Smooth muscle cell of the brain vasculature (primary cell): ENCODE data around the gene MLX.
"Not testable (repeated sequence)": the region's sequence is repeated elsewhere in the genome, so short reads cannot be mapped to it uniquely, and the experiment has no call there.

Experiments
- DNase-seq: peaks from one replicate; pipeline ENCODE4 v3.0.0-alpha.2; 2012; ENCODE audit warnings: low read depth, low spot score

Gene MLX

DNA sequence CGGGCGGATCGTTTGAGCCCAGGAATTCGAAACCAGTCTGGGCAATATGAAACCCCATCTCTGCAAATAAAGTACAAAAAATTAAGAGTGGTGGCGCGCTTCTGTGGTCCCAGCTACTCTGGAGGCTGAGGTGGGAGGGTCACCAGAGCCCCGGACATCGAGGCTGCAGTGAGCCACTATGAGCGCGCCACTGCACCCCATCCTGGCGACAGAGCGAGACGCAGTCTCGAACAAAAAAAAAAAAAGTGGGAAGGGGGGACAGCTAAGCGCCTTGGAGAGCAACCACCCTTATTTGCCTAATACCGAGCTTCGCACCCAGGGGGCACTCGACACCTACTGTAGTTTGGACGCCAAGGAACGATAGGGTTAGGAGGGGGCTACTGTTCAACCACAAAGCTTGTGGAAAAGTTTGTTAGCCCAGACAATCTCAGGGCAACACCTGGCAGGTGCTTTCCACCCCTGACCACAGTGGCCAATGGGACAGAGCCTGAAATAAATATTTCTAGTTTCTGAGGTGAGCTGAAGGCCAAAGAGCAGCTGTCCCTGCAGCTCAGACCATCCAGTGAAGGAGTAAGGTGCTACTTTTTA, 11.5 kb downstream of the MLX start:
- DNase-seq, result peak; percentile 43

DNA sequence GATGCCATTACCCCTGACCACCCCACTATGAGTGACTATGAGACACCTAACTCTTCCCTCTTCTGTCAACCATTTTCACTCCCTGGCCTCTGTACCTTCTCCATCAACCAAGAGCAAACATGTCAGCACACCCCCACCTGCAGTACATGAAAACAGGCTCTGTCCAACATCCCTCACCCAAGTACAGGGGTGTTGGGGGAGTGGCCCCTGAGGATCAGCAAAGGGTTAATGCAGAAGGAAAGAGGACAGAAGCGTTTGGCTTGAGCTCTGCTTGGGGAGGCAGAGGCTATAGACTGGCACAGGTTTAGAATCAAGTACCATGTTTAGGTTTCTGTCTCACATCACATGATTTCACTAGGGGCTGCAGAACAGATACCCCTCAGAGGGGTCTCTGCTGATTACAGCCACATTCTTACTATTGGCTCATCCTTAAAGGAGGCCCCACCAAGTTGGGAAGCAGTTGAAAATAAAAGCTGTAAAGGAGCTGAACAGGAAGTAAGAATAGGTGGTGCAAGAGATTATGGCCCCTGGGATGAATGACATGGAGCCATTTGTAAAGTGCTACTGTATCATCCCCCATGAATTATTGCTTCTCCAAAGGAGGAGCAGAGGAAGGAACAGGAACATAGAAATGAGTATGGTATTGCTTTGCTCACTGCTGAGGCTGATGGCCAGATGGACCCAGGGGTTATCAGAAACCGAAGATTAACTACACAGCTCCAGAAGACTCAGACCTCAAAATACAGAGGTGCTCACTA, 13.1 kb downstream of the MLX start:
- no peak for DNase-seq

DNA sequence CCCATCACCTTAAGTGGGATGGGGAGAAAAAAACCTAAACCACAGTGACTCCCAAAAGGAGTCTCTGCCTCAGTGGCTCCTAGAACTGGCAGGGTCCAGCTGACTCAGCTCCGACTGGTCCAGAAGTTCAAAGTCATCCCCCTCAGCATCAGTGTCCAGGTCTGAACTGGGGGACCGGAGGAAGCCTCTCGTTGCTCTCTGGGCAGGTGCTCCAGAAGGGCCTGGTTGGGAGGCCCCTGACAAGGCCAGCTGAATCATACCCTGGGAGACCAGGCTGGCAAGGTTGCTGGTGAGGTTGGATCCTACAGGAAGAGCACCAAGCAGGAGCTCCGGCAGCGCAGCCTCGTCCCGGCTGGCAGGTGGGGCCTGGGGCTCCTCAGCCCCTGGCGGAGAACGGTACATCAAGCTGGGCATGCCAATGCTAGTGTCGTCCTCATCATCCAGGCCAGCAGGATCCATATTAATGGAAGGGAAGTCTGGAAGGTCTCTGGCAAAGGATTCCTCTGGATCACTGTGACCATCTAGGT, 14.9 kb downstream of the MLX start:
- no peak for DNase-seq

DNA sequence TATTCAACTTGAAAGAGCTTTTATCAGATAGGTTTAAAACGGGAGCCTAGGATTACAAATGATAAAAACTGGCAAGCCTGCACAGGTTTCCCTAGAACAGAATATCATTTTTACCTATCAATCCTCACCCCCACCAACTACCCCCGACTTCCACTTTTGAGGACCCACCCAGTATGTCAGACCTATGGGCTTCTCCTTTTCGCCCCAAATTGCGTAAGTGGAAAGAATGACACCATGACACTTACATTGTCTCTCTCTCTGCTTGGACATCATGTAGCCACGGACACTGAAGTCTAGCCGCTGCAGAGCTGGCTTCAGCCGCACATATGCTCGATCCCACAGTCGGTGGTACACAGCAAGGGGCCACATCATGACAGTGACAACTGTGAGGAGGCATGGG, 18.0 kb downstream of the MLX start:
- DNase-seq, result no peak

DNA sequence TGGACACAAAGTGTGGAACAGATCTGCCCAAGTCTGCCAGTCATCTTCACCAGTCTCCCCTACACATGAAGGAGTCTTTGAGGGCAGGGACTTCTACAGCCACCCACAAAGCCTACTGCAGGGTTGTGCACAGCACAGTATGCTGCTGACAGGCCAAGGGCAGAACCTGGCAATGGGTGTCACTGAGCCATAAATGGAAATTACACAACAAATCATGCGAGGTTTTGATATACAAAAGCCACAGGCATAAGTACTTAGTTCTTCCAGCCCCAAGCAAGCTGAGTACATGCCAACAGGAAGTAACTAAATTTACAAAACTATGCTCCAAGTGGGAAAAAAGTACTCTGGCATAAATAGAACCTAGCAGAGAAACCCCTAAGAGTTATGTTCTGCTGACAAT, 18.5 kb downstream of the MLX start:
- DNase-seq, result no peak

DNA sequence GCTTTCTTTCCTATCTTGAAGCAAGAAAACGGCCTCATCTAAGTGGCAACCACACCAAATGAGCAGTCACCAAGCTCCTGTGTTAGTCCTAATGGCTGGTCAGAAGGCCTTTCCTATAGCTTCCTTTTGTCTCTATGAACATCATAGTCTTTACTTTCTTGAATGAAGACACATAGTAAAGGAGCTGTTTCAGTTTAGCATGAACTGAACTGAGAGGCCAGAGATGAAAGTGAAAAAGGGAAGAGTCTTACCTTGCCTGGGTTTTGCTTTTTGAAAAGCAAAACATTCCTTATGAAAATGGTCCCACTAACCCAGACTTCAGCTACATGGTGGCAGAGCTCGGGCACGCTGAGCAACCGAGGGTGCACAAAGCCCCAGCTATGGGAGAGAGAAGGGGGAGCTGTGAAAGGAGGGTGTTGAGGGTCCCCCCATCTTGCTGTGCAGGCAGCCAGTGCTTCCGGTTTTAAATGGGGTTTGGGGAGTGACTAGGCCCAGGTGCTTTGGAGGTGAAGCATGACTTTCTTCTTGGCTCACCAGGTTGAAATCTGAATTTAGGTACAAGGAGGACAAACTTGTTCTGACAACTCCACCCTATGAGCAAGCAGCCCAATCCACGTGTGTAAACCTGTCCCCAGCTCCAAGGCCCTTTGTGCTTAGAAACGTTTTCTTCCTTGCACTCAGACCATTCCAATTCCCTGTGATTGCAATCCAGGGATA, 19.8 kb downstream of the MLX start:
- no peak for DNase-seq

DNA sequence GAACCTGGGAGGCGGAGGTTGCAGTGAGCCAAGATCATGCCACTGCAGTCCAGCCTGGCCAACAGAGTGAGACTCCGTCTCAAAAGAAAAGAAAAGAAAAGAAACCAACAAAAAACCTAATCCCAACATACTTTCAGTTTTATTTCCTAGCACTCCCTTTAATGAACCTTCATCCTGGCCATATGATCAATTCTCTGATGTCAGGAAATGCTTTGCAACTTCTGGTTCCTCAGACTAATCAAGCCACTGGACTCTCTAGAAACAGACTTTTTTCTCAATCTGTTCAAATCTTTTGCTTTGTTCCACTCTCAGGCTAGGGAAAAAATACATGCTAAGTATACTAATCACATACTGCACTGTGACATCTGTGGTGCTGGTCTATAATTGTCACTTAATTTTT, 24.0 kb downstream of the MLX start:
- DNase-seq, result no peak

DNA sequence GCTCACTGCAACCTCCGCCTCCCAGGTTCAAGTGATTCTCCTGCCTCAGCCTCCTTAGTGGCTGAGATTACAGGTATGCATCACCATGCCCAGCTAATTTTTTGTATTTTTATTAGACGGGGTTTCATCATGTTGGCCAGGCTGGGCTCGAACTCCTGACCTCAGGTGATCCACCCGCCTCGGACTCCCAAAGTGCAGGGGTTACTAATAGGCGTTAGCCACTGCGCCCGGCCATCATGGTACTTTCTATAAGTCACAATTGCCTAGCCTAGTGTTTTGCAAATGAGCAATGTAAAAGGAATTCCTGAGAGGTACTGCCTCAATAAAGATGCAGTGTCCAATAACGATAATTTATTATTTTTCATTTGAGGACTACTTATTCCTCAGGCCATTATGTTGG, 24.5 kb downstream of the MLX start:
- DNase-seq, result no peak

DNA sequence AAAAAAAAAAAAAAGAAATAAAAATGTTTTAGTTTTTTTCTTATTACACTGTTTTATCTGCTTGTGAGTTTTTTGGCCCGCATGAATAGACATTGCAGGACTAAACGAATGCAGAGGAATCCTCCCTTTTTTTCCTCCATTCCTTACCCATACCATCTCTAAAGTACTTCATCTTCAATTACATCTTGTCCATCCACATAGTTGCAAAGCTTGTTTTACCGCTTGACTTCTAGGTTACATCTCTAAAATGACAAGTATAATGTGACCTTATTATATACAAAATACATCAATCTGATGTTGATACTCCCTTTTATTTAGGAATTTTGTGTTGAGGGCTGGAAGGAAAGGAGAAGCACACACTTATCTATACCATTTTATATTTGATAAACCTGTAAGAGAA, 29.5 kb downstream of the MLX start:
- no peak for DNase-seq

DNA sequence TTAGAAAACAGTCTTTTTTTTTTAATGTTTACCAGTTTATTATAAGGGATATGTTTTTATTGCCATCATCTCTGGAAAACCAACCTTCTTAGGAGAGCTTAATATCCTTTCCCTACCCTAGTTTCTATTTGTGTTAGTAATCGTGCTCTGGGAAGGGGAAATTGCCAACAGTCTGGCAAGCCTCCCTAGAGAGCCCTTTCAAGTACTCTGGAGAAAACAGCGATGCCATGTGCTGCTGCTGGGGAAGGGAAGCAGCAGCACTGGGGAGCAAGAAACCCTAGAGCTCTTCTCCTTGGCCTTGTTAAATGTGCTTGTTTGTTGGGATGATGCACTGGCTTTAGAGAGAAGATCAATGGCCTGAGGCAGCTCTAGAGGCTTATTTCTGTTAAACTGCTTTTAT, 32.0 kb downstream of the MLX start:
- DNase-seq, result no peak

DNA sequence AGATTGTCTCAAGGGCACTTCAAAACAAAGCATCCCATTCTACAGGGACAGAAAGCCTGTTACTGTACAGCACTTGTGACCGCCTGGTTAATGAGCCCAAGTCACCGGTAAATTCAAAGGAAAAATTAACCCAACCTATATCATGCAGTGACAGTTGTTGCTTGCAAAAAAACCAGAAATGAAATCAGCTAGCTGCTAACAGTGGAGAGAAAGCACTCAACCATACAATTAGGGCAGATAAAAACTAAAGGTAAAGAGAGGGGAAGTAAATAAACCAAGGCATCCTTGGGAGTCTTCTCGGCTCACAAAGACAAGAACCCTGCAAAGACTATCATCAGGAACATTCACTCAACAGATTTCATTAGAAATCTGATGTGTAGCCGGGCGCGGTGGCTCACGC, 36.4 kb downstream of the MLX start:
- DNase-seq, result no peak

DNA sequence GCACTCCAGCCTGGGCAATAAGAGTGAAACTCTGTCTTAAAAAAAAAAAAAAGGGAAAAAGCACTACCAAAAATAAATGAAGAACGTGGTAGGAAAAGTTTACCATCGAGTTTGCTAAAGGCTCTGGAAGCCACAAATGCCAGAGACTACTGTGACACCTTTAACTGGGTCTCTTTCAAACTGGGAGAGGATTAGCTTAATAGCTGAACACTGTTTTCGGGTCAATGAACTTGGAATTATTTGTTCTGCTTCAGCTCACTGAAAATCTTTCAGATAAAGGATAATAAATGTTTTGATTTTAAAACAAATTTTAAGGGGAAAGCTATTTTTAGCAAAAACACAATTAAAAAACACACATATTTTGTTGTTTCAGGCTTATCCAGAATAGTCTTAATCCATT, 40.9 kb downstream of the MLX start:
- DNase-seq, result no peak

DNA sequence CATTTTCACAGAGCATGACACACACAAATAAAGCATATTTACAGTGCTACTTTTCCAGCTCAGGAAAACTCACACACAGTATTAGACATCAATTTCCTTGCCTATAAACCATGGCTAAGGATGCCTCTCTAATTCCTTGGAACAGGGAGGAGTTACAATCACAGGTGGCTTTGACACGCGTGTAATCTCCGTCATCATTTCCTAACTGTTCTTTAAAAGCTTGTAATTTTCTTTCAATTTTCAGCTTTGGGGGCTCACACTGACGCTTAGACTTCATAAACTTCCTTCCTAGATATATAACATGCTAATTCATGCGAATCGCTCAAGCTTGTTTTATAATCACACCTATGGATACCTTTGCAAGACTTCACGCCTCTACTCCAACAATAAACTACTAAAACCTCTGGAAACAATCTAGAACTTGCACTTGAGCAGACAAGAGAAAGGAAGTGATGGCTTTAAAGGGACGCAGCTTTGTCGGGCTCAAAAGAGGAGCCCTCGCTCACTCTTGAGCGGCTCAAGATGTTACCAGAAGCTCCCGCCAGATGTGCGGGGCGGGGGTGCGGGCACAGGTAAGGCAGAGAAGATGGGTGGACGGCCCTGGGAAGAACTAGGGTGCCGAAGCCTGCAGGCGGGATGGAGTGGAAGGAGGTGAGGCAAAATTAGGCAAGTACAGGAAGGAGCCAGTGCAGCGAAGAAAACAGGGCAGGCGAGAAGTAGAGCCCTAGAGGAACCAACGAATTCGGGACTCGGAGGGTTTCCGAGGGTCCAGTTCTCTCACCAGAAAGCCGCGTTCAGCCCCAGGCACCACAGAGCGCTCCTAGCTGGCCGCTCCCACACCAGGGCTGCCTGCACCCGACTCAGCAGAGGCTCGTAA, 41.6 kb downstream of the MLX start:
- no peak for DNase-seq

DNA sequence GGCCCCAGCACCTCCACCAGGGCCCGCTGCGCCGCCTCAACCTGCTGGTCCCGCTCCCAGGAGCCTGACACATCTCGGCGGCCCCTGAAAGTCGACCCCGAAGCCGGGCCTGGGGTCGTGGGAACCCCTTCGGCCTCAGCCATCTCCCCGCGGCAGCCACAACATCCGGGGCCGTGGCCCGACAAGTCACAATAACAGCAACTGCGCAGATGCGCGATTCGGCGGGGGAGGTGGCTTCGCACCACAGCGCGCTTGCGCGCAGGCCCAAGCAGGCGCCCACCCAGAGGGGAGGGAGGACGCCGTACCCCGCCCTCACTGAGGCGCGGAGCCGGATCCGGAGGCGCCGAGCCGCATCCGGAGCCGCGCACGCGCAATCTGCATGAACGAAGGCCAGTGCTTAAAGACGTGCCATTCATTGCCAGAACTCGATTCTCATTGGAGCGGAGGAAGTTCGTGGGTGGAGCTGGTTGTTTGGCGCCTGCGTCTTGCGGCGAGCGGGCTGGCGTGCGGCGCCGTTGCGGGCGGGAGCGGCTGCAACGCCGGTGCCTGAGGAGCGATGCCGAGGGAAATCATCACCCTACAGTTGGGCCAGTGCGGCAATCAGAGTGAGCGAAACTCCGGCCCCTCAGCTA, 42.4 kb downstream of the MLX start, which contains the start of the genes RETREG3 and TUBG1:
RETREG3 (minus strand) TSS at position 193 of the 632 bp plus-strand sequence; CDS start at position 143, 50 bp downstream.
TUBG1 (plus strand) TSS at position 502 of the 632 bp plus-strand sequence; CDS start at position 557, 55 bp downstream.
- DNase-seq, result peak; percentile 99

DNA sequence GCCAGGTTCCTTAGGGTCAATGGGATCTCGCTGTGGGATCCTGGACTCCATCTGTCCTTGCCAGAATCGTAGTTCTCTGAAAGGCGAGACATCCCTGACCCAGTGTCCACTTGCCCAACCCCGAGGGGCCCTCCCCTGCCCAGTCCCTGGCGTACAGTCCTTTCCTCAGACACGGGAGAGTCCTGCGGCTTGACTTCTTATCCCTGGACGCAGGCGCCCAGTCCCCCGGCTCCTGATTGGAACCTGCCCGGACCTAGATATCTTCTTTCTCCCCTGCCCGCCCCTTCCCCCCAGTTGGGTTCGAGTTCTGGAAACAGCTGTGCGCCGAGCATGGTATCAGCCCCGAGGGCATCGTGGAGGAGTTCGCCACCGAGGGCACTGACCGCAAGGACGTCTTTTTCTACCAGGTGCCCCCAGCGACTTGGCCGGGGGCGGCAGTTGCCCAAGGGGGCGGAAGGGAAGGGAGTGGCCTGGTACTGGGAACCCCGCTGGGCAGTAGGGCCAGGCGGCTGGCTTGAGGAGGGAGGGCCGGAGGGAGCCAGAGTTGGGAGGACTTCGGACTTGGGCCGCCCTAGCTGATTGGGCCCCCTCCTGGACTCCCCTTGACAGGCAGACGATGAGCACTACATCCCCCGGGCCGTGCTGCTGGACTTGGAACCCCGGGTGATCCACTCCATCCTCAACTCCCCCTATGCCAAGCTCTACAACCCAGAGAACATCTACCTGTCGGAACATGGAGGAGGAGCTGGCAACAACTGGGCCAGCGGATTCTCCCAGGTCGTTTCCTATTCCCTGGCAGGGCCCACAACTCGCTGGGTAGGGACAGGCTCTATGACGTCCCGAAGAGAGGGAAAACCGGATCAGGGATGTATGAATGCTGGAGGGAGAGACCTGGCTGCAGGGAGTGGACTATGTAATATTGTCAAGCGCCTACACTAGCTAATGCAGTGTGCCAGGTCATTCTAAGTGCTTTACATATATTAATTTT, 43.2 kb downstream of the MLX start:
- not testable (repeated sequence) for DNase-seq

DNA sequence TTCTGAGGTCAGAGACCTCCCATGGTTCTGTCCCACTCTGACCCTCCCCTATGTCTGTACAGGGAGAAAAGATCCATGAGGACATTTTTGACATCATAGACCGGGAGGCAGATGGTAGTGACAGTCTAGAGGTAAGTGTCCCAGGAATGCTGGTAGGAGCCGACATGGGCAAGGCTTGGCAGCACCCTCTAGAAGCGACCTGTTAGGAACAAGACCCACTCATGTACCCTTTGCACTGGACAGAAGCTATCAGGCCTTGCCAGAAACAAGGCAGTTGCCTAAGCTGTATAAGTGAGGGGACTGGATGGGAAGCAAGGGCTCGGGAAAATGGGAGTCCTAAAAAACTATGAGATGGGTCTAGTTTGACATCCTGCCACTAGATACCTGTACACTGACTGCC, 45.1 kb downstream of the MLX start:
- no peak for DNase-seq

DNA sequence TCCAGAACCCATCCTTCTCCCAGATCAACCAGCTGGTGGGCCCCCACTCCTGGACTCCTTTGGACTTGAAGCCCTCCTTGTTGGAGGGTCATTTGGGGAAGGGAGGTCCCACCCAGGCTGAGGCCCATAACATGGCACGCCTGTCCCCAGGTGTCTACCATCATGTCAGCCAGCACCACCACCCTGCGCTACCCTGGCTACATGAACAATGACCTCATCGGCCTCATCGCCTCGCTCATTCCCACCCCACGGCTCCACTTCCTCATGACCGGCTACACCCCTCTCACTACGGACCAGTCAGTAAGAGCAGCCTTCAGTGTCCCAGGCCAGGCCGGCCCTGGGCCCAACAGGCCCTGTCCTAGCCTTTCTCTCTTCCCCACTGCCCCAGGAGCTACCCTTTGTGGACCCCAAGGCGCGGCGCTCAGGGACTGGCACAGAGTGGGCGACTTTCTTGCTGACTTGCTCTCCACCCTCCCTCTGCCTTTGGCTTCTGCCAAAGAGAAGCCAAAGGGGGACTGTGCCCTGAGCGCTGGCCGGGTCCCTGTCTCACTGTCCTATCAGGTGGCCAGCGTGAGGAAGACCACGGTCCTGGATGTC, 46.9 kb downstream of the MLX start:
- DNase-seq, result no peak

DNA sequence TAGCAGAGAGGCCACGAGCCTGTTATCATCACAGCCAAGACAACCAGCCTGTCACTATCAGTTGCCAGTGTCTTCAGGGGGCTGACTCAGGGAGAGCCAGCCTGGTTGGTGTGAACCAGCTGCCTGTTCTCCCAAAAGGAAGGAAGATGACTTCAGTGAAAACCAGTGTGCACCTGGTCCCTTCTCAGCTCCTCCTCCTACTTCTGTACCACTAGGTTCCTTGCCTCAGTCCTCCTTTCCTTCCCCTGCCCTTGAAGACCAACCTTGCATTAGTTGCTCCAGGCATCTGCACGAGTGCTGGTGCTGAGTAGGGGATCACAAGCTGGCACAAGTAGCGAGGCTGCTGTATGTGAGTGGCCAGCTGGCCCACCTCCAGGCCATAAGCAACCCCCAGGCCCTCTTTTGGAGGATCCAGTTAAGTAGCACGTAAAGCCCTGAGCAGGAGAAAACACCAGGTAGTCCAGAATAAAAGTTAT, 51.1 kb downstream of the MLX start:
- DNase-seq, result no peak

DNA sequence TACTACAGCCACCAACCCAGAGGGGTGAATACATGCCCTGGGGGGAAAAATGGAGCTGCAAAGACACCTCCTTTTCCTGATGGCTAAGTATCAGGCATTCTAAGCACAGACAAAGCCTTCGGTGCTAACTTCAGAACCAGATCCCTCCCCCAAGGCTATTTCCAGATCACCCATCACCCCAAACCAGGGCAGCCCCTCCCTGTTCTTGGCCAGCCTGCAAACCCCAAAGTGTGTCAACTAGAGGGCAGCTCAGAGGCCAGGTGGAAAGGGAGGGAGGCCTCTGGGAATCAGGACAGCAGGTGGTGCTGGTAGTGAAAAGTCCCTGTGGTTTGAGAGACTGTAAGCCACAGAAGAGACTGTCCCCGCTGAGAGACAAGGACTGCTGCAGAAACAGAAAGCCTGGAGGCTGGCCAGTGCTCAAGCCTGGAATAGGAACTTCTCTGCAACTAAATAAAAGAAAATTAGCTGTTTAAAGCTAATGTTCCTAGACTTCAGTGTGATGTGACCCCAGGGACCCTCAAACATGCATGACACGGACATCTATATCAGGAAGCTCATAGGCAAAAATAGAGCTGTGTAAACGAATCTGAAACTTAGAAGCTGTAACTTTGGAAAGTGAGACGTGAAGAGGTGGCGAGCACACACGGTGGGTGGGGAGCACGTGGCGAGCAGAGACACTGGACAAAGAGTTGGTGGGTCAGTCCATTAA, 51.7 kb downstream of the MLX start:
- DNase-seq, result no peak
